Measurements from ENCODE around the gene CLTC. TPM values are rescaled to one million over a fixed set of nuclear protein-coding genes. Genes with fewer than 3 reads are reported as not detected.

The CLTC gene
- total RNA-seq, 2 experiments from 2014 or later, result 81.5 to 89.9 TPM

- Mint-ChIP-seq H3K27me3 (no peaks in the 10 kb centered on the region), H3K4me3 (no peak overlapping the region), H3K36me3 (ENCODE audit: low read depth) (peaks cover 16% of the 10 kb centered on the region), H3K9me3 (no peaks in the 10 kb centered on the region), H3K27ac (no peak overlapping the region), H3K4me1 (ENCODE audit: low read depth) (peaks cover 45% of the 10 kb centered on the region)
- CTCF ChIA-PET, result no interaction called here
- Histone ChIP-seq H3K27ac (ENCODE audit: low read depth in 1 of 2, low read length in 2 of 2) (no peak overlapping the region), H3K36me3 (ENCODE audit: insufficient read depth, low read length) (no peaks in the 10 kb centered on the region), H3K4me1 (ENCODE audit: insufficient read depth, low read length) (peaks cover 3% of the 10 kb centered on the region), H3K4me3 (ENCODE audit: low read length) (no peak overlapping the region), H3K9me3 (ENCODE audit: control insufficient read depth in 1 of 2, insufficient read depth in 1 of 2, low read length in 2 of 2) (no peaks in the 10 kb centered on the region), H3K27me3 (ENCODE audit: control insufficient read depth in 1 of 2, insufficient read depth in 2 of 2, low read length in 2 of 2) (no peaks in the 10 kb centered on the region)
- no peak for TF ChIP-seq CTCF (IDR thresholded peaks at IDR 0.05)
- POLR2A ChIA-PET, result no interaction called here
- DNase-seq (no peak), ATAC-seq (ENCODE audit: poor library complexity) (no peak)
- intact Hi-C loops (cut with DNase I, micrococcal nuclease), result no loop called here
Measured at GRCh38 chr17:59719526-59719925, 99.8 kb downstream of the CLTC start.

DNA sequence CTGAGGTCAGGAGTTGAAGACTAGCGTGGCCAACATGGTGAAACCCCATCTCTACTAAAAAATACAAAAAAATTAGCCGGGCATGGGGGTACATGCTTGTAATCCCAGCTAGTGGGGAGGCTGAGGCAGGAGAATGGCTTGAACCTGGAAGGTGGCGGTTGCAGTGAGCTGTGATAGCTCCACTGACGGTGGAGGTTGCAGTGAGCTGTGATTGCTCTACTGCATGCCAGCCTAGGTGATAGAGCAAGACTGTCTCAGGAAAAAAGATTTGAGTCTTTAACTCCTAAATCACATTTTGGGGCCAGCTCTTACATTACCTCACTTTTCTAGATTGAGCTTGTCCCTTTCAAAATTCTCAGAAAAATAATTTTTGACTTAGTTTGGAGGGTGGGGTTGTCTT is 102.9 kb downstream of the CLTC start:
- no peaks in the 10 kb centered on the region for H3K9me3 Mint-ChIP-seq
- no peak for DNase-seq
- POLR2A ChIA-PET, result no interaction called here
- no peak overlapping the region for H3K4me3 Mint-ChIP-seq
- no peak for TF ChIP-seq CTCF (IDR thresholded peaks at IDR 0.05)
- ATAC-seq (ENCODE audit: poor library complexity), result no peak
- no peaks in the 10 kb centered on the region for H3K36me3 ChIP-seq (ENCODE audit: insufficient read depth, low read length)
- H3K9me3 ChIP-seq (ENCODE audit: control insufficient read depth in 1 of 2, insufficient read depth in 1 of 2, low read length in 2 of 2), result no peaks in the 10 kb centered on the region
- H3K27ac Mint-ChIP-seq, result no peak overlapping the region
- H3K4me3 ChIP-seq (ENCODE audit: low read length), result no peak overlapping the region
- peaks cover 7% of the 10 kb centered on the region for H3K36me3 Mint-ChIP-seq (ENCODE audit: low read depth)
- CTCF ChIA-PET, result no interaction called here
- H3K27ac ChIP-seq (ENCODE audit: low read depth in 1 of 2, low read length in 2 of 2), result no peak overlapping the region
- H3K27me3 ChIP-seq (ENCODE audit: control insufficient read depth in 1 of 2, insufficient read depth in 2 of 2, low read length in 2 of 2), result no peaks in the 10 kb centered on the region
- peaks cover 36% of the 10 kb centered on the region for H3K4me1 Mint-ChIP-seq (ENCODE audit: low read depth)
- H3K27me3 Mint-ChIP-seq, result no peaks in the 10 kb centered on the region
- intact Hi-C loops (cut with DNase I, micrococcal nuclease), result no loop called here
- peaks cover 3% of the 10 kb centered on the region for H3K4me1 ChIP-seq (ENCODE audit: insufficient read depth, low read length)

- Mint-ChIP-seq H3K9me3 (no peaks in the 10 kb centered on the region), H3K27ac (no peak overlapping the region), H3K36me3 (ENCODE audit: low read depth) (peaks cover 7% of the 10 kb centered on the region), H3K4me3 (no peak overlapping the region), H3K4me1 (ENCODE audit: low read depth) (peaks cover 40% of the 10 kb centered on the region), H3K27me3 (no peaks in the 10 kb centered on the region)
- intact Hi-C loops (cut with DNase I, micrococcal nuclease), result no loop called here
- H3K27ac ChIP-seq (ENCODE audit: low read depth in 1 of 2, low read length in 2 of 2), result no peak overlapping the region
- ChIA-PET POLR2A (no interaction called here), CTCF (no interaction called here)
- no peaks in the 10 kb centered on the region for H3K9me3 ChIP-seq (ENCODE audit: control insufficient read depth in 1 of 2, insufficient read depth in 1 of 2, low read length in 2 of 2)
- TF ChIP-seq CTCF (IDR thresholded peaks at IDR 0.05), result no peak
- H3K27me3 ChIP-seq (ENCODE audit: control insufficient read depth in 1 of 2, insufficient read depth in 2 of 2, low read length in 2 of 2), result no peaks in the 10 kb centered on the region
- no peak overlapping the region for H3K4me3 ChIP-seq (ENCODE audit: low read length)
- ATAC-seq (ENCODE audit: poor library complexity), result no peak
- no peak for DNase-seq
- no peaks in the 10 kb centered on the region for H3K36me3 ChIP-seq (ENCODE audit: insufficient read depth, low read length)
- H3K4me1 ChIP-seq (ENCODE audit: insufficient read depth, low read length), result peaks cover 3% of the 10 kb centered on the region
Measured at GRCh38 chr17:59723041-59723440, 103.3 kb downstream of the CLTC start.
